ENCODE measurements around the gene PRKACG.
"Not testable (repeated sequence)": the region's sequence is repeated elsewhere in the genome, so short reads cannot be mapped to it uniquely, and the experiment has no call there.

Gene PRKACG

GRCh38 chr9:68995776-68996175 lies 18.1 kb downstream of the PRKACG start:
- Histone ChIP-seq H3K79me2 (ENCODE audit: insufficient read depth, low read length) (no peaks in the 10 kb centered on the region), H3F3A (ENCODE audit: low read depth) (no peaks in the 10 kb centered on the region), H3K9ac (ENCODE audit: low read depth, low read length, poor library complexity, severe bottlenecking) (no peak overlapping the region), H3K27me3 (ENCODE audit: insufficient read depth, low read length, poor library complexity, severe bottlenecking) (no peaks in the 10 kb centered on the region), H3K4me2 (ENCODE audit: low read depth, low read length, poor library complexity, severe bottlenecking) (peak overlapping the region; percentile 13), H3K9me3 (ENCODE audit: insufficient read depth, low read depth, low read length) (no peaks in the 10 kb centered on the region), H3K4me1 (ENCODE audit: insufficient read depth, low read length, poor library complexity, severe bottlenecking) (peaks cover 28% of the 10 kb centered on the region), H4K20me1 (ENCODE audit: insufficient read depth, low read length, poor library complexity, severe bottlenecking) (no peaks in the 10 kb centered on the region), H2AFZ (ENCODE audit: low read length) (no peak overlapping the region), H3K9me2 (replicated peaks; ENCODE audit: low read depth, low read length) (no peaks in the 10 kb centered on the region), H3K4me3 (ENCODE audit: low read length, poor library complexity, severe bottlenecking) (no peak overlapping the region), H3K36me3 (ENCODE audit: insufficient read depth, low read length) (no peaks in the 10 kb centered on the region)
- no peak for TF ChIP-seq EZH2phosphoT487 (IDR thresholded peaks at IDR 0.05; ENCODE audit: borderline replicate concordance)
- no peak for TF ChIP-seq CTCF (conservative IDR thresholded peaks at IDR 0.05; ENCODE audit: low read length)

GRCh38 chr9:68991457-68991856 lies 22.5 kb downstream of the PRKACG start:
- H3K4me3 ChIP-seq (ENCODE audit: low read length, poor library complexity, severe bottlenecking): no peak overlapping the region
- peaks cover 8% of the 10 kb centered on the region for H3K4me1 ChIP-seq (ENCODE audit: insufficient read depth, low read length, poor library complexity, severe bottlenecking)
- H3F3A ChIP-seq (ENCODE audit: low read depth): no peaks in the 10 kb centered on the region
- H3K9me2 ChIP-seq (replicated peaks; ENCODE audit: low read depth, low read length): no peaks in the 10 kb centered on the region
- no peaks in the 10 kb centered on the region for H3K27me3 ChIP-seq (ENCODE audit: insufficient read depth, low read length, poor library complexity, severe bottlenecking)
- H3K36me3 ChIP-seq (ENCODE audit: insufficient read depth, low read length): no peaks in the 10 kb centered on the region
- H3K79me2 ChIP-seq (ENCODE audit: insufficient read depth, low read length): no peaks in the 10 kb centered on the region
- no peak for TF ChIP-seq EZH2phosphoT487 (IDR thresholded peaks at IDR 0.05; ENCODE audit: borderline replicate concordance)
- TF ChIP-seq CTCF (conservative IDR thresholded peaks at IDR 0.05; ENCODE audit: low read length): no peak
- H3K9me3 ChIP-seq (ENCODE audit: insufficient read depth, low read depth, low read length): no peaks in the 10 kb centered on the region
- H4K20me1 ChIP-seq (ENCODE audit: insufficient read depth, low read length, poor library complexity, severe bottlenecking): no peaks in the 10 kb centered on the region
- H2AFZ ChIP-seq (ENCODE audit: low read length): no peak overlapping the region
- H3K4me2 ChIP-seq (ENCODE audit: low read depth, low read length, poor library complexity, severe bottlenecking): no peak overlapping the region
- no peak overlapping the region for H3K9ac ChIP-seq (ENCODE audit: low read depth, low read length, poor library complexity, severe bottlenecking)

- not testable (repeated sequence) for H3K9me2 ChIP-seq (replicated peaks; ENCODE audit: low read depth, low read length); H3K9ac ChIP-seq (ENCODE audit: low read depth, low read length, poor library complexity, severe bottlenecking); H3K27me3 ChIP-seq (ENCODE audit: insufficient read depth, low read length, poor library complexity, severe bottlenecking); H2AFZ ChIP-seq (ENCODE audit: low read length); H3K79me2 ChIP-seq (ENCODE audit: insufficient read depth, low read length); H3K4me2 ChIP-seq (ENCODE audit: low read depth, low read length, poor library complexity, severe bottlenecking); H3K9me3 ChIP-seq (ENCODE audit: insufficient read depth, low read depth, low read length); H4K20me1 ChIP-seq (ENCODE audit: insufficient read depth, low read length, poor library complexity, severe bottlenecking); H3K4me3 ChIP-seq (ENCODE audit: low read length, poor library complexity, severe bottlenecking); H3K36me3 ChIP-seq (ENCODE audit: insufficient read depth, low read length); H3F3A ChIP-seq (ENCODE audit: low read depth)
- H3K4me1 ChIP-seq (ENCODE audit: insufficient read depth, low read length, poor library complexity, severe bottlenecking): peaks cover 24% of the 10 kb centered on the region
Measured at GRCh38 chr9:68986949-68987348, 27.0 kb downstream of the PRKACG start.
